ENCODE measurements around the gene LSM14B.

The LSM14B gene

DNA sequence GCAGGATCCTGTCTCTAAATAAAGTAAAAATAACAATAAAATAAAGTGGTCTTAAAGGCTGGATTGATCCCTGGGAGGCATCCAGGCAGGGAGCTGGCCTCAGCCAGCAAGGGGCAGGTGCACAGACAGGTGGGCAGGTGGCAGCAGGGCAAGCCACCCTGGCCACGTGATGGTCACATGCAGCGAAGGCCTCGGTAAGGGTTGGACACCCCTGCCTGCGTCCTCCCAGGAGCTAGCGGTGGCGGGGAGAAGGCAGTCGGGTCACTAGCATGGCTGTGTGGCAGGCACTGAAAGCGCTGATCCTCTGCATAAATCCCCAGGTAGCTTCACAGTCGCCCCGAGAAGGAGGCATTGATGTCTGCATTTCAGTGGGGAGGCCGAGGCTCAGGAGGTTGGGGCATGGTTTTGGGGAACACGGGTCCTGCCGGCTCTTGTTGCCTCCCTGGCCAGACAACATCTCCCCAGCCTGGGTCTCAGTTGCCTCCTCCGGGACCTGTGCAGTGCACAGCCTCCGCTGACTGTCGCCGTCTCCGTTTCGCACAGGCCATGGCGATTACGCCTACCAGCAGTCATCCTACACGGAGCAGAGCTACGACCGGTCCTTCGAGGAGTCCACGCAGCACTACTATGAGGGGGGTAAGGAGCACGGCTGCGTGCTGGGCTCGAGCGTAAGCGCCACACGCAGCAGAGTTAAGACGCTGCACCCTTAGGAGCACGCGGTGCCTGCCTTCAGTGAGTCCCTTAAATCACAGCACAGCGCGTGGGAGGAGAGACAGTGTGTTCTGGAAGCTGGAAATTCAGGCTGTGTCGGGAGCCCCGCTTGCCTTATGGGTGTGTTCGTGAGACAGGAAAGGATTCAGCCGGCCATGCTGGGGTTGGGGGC lies 42.8 kb downstream of the LSM14B start:
- DNase-seq, result no peak

DNA sequence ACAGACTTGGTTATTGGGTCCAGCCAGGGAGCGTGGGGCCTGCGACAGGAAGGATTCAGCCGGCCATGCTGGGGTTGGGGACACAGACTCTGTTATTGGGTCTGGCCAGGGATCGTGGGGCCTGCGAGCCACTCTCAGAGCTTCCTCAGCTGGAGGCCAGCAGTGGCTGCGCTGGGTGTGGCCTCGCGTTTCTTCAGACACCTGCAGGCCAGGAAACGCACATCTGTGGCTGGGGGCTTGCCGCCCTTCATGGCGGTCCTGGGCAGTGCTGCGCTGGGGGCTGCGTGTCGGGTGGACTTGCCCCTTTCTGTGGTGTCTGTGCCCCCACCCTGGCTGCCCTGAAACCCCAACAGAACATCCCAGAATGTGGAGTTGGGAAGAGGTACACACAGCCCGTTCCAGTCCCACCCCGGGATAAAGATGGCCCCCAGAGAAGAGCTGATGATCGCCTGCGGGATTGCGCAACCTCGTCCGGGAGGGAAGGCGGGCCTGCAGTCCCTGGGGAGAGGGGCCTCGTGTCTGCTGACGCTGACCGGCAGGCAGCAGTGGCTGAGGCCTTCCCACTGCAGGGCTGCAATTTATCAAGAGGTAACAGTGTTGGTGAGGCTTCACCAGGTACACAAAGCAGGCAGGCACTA lies 43.6 kb downstream of the LSM14B start:
- DNase-seq, result no peak

DNA sequence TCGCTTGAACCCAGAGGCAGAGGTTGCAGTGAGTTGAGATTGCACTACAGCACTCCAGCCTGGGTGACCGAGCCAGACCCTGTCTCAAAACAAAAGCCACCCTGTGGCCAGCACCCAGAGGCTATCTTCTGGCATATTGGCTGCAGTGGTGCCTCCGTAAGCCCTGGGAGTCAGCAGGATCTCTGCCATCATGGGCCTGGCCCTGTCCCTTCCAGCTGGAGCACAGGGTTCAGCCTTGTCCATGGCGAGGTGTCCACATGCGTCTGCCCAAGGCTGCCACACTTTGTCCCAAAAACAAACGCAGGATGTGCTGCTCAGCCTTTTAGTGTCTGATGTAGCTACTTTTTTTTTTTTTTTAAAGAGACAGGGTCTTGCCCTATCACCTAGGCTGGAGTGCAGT lies 45.2 kb downstream of the LSM14B start:
- DNase-seq, result no peak

DNA sequence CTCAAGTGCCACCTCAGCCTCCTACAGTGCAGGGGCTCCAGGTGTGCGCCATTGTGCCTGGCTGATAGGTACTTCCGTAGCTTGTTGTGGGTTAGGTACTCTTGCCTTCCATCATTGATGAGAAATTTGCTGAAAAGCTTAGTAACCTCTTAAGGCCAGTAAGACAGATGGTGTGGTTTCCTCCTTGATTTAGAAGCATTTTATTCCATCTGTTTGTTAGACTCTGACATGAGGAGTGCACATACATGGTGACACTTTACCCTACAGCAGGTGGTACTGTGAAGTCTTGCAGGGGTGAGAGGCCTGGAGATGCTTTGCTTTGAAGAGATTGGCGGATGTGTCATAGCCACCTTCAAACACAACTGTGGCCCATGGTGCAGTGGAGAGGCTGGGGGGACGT lies 45.8 kb downstream of the LSM14B start:
- no peak for DNase-seq

DNA sequence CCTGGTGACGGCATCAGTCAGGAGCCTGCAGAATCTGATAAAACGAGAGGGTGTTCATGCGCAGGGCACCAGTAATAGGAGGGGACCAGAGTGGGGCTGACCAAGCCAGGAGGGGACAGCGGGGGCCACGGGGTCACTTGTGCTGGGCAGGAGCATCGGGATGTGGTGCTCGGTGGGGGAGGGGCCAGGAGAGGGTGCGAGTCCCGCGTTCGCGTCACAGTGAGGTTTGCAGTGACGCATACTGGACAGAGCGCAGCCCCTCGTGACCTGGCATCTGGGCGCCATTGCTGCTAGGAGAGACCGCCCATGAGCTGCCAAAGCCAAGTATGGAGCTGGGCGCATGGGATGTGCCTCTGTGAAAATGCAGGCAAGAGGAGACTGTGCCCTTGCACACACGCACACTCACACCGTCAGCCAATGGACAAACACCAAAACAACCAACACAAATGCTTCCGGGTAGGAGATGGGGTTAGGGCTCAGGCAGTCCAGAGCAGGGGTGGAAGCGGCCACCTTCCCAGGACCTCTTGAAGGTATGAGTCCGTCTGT lies 46.7 kb downstream of the LSM14B start:
- no peak for DNase-seq

DNA sequence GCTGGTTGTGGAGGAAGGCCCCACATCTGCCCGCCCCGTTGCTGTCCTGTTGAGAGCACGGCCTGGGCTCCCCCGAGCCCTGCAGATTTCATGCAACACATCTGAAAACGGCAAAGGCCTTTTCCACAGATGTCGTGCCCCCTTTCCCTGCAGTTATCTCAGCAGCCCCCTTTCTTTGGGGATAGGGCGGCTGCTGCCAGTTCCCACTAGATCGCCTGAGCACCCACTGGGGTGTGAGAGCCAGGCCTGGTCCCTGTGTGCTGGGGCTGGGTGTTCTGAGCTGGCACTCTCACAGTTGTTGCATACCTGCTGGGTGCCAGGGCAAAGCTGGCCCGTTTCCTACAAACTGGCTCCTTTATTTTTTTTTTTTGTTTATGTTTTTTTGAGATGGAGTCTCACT lies 48.3 kb downstream of the LSM14B start:
- DNase-seq, result no peak

DNA sequence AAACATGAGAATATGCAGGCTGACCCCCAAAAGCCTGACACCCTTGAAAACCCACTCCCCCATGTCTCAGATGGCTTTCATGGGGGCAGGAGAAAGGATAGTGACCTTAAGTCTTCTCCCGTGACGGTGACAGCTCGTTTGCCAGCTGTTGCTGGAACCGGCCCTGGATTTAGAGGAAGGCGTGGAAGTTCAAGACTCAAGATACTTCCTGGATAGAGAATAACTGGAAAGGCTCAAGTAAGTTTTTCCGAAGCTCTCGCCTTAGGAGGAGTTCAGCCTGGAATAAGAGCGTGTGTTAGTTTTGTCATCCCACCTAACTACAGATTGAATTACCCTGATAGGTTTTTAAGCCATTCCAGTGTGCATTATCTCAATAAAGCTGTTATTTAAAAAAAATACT lies 49.0 kb downstream of the LSM14B start:
- DNase-seq, result no peak

DNA sequence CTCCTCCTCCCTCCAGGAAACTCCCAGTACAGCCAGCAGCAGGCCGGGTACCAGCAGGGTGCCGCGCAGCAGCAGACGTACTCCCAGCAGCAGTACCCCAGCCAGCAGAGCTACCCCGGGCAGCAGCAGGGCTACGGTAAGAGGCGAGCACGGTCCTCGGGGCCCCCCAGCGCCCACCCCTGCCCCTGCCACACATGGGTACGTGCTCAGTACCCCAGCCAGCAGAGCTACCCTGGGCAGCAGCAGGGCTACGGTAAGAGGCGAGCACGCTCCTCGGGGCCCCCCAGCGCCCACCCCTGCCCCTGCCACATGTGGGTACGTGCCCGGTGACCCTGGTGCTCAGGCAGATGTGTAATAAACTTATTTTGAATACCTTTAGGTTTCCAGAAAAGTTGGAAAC lies 50.4 kb downstream of the LSM14B start:
- no peak for DNase-seq

DNA sequence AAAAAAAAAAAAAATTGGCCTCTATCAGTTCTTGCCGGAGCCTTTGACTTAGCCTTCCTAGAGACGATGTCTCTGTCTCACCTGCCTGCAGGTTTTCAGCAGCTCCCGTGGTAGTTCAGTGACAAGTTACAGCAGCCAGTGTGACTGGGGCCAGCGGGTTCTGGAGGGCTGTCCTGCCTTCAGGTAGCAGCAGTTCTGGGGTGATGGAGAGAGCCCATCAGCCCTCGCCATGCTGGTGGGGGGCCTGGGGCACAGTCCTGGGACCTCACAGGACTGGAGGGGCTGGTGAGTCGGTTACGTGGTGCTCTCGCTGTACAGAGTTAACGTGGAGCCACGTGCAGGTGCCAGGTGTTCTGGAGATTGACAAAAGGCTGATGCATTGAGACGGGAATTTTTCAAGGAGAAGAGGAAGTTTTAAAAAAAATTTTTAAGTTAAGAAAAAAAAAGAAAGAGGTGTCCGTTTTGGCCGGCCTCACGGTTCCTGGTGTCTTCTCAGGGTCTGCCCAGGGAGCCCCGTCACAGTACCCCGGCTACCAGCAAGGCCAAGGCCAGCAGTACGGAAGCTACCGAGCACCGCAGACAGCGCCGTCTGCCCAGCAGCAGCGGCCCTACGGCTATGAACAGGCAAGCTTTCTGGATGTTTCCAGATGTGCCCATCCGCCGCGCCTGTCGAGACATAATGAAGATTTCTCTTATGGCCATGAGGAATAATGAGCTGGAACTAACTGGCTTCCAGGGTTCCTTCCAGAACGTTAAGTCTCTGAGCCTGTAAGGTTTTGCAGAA lies 51.9 kb downstream of the LSM14B start:
- no peak for DNase-seq

DNA sequence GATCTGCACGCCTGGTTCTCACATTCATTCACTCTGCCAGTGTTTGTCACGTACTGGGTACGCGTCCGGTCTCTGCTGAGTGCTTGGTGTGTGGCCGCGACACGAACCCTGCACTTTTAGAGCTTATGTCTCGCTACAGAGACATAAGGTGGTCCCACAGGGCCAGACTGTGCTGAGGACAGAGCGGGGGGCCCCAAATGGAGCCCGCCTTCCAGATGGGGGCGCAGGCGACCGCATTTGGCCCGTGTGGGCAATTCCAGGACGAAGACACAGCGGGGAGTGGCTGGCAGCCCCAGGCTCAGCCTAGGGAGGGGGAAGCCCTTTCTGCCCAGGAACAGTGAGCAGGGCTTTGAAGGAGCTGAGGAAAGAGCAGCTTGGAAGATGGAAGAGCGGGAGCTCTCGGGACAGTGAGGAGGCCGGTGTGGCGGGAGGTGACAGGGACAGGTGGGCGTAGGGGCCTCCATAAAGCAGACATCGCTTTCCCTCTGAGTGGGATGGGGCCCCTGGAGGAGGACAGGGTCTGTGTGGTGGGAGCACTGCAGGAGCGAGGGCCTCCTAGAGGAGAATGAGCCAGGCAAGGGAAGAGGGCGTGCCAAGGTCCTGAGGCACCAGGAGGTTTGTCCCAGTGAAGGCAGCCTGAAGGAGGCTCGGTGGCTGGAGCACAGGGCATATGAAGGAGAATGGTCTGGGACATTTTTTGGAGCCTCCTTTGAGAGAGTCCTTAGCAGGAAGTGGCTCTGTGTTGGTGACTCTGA lies 52.8 kb downstream of the LSM14B start:
- no peak for DNase-seq

DNA sequence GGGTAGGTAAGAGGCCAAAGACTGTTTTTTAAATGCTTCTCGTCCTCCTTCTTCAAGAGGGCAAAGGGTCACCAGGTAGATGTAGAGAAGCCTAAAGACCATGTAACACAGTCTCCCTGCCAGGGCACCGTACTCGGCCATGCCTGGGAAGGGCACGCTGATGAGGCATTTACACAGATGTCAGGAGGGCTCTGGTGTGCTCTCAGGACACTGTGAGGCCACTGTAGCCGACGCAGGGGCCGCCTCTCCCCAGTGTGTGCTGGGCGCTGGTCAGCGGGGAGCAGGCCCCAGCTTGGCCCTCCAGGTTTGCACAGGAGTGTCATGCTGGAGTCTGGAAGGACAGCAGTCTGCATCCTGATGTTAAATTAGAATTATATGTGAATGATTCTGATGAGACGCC lies 53.4 kb downstream of the LSM14B start:
- no peak for DNase-seq

DNA sequence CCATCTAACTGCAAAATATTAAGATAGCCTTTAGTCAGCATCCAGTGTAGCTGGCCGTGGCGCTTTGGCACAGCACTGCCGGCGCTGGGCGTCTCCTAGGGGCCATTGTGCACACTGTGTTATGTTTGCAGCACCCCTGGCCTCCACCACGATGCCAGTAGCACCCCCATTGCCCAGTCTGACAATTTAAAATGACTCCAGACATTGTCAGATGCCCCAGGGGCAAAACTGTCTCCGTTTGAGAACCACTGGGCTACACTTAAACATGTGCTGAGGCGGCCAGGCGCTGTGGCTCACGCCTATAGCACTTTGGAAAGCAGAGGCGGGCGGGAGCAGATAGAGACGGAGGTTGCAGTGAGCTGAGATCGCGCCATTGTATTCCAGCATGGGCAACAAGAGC lies 54.6 kb downstream of the LSM14B start:
- DNase-seq, result no peak

DNA sequence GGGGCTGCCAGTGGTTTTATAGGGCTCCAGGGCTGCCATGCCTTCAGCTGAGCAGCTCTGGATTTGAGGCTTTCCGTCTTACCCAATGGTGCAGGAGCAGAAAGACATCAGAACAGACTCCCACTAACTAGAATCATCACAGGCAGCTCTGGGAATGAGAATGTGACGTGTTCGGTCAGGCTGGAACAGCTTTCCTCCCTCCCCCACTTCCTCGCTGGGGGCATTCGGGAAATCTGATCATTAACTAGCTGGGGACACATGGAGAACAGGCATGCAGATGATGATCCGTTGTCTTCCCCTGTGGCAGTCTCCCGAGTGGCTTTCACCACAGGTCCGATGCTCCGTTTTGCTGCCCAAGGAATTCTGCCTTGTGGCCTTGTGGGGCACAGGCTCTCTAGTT lies 55.0 kb downstream of the LSM14B start:
- no peak for DNase-seq

DNA sequence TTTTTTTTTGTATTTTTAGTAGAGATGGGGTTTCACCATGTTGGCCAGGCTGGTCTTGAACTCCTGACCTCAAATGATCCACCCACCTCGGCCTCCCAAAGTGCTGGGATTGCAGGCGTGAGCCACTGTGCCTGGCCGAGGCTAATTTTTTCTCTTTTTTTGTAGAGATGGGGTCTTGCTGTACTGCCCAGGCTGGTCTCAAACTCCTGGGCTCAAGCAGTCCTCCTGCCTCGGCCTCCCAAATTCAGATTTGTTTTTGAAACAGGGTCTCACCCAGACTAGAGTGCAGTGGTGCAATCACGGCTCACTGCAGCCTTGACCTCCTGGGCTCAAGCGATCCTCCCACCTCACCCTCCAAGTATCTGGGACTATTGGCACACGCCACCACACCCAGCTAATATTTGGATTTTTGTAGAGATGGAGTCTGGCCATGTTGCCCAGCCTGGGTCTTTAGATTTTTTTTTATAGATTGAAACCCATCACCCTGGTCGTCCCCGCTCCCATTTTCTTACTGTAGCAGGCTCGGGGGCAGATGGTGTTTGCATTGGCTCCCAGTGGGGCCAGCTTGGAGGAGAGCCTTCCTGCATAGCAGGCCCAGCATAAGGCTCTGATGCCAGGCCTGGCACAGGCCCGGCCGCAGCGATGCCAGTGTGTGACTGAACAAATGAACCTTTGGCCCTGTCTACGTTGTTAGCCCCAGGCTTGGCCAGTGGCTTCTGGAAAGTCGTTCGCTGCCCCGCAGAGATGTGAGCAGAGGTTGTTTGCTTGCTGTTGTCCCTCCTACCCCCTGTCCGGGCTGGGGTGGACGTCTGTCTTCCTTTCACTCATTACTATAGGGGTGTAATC lies 56.3 kb downstream of the LSM14B start:
- no peak for DNase-seq

DNA sequence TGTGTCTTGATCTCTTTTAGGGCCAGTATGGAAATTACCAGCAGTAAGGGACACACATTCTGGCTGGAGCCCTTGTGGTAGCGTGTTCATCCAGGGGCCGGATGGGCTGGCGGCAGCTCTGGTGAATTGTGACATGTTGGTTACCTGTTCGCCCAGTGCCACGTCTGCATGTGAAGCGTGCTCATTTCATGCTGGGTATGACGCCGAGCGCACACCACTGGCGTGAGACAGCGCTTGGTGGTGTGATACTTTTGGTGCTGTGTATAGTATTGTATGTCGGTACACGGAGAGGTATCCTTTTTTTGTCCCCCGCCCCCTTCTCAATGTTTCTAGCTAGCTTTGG lies 56.9 kb downstream of the LSM14B start:
- no peak for DNase-seq

DNA sequence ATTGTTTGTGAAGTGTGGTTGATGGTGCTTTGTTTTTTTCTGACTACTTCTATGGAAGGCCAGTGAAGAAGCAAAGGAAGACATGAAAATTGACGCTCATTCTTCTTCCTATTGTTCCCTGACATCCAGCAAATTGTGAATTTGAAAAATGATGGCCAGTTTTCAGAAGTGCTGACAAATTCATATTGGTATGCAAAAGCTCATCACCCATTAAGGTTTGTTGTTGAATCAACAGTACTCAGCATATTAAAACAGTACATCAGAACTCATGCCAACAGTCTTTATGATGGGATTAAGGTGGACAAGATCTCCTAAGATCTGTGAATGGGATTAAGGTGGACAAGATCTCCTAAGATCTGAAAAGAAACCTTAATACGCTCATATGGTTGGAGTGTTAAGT lies 59.5 kb downstream of the LSM14B start:
- no peak for DNase-seq

DNA sequence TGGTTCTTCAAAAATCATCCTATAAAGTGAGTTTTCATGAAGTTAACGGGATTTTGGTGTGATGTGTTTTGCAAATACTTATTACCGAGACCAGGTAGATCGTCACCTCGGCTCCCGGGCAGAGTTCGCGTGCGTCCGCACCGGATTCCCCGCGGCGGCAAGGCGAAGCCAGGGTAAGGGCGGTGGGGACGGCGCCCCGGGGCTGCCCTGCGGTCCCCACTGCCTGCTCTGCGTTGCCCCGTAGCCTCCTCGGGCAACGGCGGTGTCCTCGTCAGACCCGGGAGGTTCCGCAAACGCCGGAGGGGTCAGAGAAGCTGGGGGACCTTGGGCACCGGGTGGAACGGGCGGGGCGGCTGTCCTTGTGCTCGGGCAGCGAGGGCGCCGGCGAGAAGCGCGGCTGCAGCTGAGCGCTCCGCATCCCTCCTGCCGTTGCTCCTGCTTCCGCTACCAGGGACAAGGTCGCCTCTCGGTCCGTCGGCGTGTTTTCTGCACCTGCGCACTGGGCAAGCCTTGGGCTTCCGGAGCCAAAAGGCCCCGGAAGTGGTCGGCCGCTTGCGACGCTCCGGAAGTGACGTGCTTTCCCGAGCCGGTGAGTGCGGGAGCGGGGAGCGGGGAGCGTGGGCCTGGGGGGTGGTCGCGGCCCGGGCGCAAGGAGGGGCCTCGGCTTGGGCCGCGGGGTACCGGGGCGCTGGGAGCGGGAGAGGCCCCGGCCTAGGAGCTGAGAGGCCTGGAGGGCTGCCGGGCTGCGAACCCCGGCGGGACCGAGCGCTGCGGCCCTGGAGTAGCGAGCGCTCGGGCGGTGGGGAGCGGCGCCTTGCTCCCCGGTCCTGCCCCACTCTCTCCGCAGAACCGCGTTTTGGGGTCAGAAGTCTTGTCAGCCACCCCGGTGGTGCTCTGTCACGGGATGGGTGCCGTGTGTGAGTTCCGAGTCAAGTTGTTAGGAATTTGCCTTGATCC lies 60.5 kb downstream of the LSM14B start, which contains the start of gene MTG2:
MTG2 (plus strand) TSS at position 560 of the 957 bp plus-strand sequence. CDS start 10,393 bp downstream, outside the sequence.
- peak; percentile 92 for DNase-seq

DNA sequence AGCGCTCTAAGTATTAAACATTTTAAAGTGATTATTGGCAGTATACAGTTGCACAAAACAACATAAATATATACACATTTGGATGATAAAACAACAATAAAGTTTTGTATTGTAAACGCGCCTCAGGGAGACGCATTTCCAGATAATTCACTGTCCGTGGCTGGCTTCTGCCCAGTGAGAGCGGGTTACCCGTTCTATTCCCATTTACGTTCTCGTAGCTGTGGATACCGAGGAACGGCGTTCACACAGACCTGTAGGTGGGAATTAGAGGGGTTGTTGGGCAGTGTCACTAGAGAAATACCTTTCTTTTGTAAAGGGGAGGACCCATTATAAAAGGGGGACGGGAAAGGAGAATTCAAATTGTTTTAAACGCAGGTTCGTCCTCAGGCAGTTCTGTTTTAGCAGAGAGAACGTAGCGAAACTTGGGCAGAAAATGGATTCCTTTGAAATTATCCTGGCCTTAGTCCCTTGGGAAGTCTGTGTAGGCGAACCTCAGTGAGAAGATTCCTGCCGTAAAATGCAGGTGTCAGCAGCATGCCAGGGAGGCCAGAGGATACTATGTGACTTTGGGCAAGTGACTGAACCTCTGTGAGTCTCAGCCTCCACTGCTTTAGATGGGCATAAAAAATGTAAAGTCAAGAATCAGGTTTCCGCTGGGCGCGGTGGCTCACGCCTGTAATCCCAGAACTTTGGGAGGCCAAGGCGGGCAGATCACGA lies 61.3 kb downstream of the LSM14B start:
- DNase-seq, result no peak
